Mesenchymal stem cell (in vitro differentiated cells and primary cell): ENCODE results near the gene NT5C2.
A peak's percentile ranks its signal among the peaks of the same experiment; 100 is the strongest.
"Not testable (repeated sequence)": the region's sequence is repeated elsewhere in the genome, so short reads cannot be mapped to it uniquely, and the experiment has no call there.

Experiments used
- DNase-seq: peaks from one replicate; pipeline ENCODE4 v3.0.0-alpha.2; 2013
- H2AFZ ChIP-seq: one replicate; pipeline ENCODE4 v1.6.1; 2013; ENCODE audit warnings: low read depth, mild to moderate bottlenecking, control low read depth, inconsistent platforms, low read length, moderate library complexity
- H2AK5ac ChIP-seq: 2 replicates; pipeline ENCODE4 v1.6.1; 2013; ENCODE audit warnings: low read length, moderate library complexity, mild to moderate bottlenecking, inconsistent platforms; ENCODE audit not compliant: severe bottlenecking
- H2BK120ac ChIP-seq: one replicate; pipeline ENCODE4 v1.6.1; 2013; ENCODE audit warnings: low read depth, mild to moderate bottlenecking, inconsistent platforms, low read length, moderate library complexity
- H2BK12ac ChIP-seq, 2 experiments: one replicate each; pipeline ENCODE4 v1.6.1; 2013; ENCODE audit warnings: inconsistent platforms in 2 of 2, low read length in 2 of 2, mild to moderate bottlenecking in 2 of 2, moderate library complexity in 2 of 2, control low read depth in 1 of 2
- H2BK15ac ChIP-seq: one replicate; pipeline ENCODE4 v1.6.1; 2013; ENCODE audit warnings: mild to moderate bottlenecking, low read depth, inconsistent platforms; ENCODE audit not compliant: poor library complexity, severe bottlenecking
- H2BK5ac ChIP-seq: 2 replicates; pipeline ENCODE4 v1.6.1; 2013; ENCODE audit warnings: low read depth, mild to moderate bottlenecking, low read length, control low read depth, inconsistent platforms; ENCODE audit not compliant: poor library complexity, severe bottlenecking
- H3K14ac ChIP-seq, 2 experiments: one replicate each; pipeline ENCODE4 v1.6.1; 2013; ENCODE audit warnings: inconsistent platforms in 2 of 2, low read length in 2 of 2, control low read depth in 1 of 2, mild to moderate bottlenecking in 1 of 2, moderate library complexity in 1 of 2
- H3K18ac ChIP-seq, 2 experiments: one replicate each; pipeline ENCODE4 v1.6.1; 2013; ENCODE audit warnings: inconsistent platforms in 2 of 2, low read length in 2 of 2, control low read depth in 1 of 2, low read depth in 1 of 2, mild to moderate bottlenecking in 1 of 2
- H3K23ac ChIP-seq, 2 experiments: one replicate each; pipeline ENCODE4 v1.6.1; 2013; ENCODE audit warnings: inconsistent platforms in 2 of 2, low read length in 2 of 2, mild to moderate bottlenecking in 2 of 2, moderate library complexity in 2 of 2, control low read depth in 1 of 2
- H3K27ac ChIP-seq: 2 replicates; pipeline ENCODE4 v1.5.1; 2013; ENCODE audit warnings: mild to moderate bottlenecking, moderate library complexity, low read length, control low read depth, inconsistent platforms; ENCODE audit not compliant: poor library complexity, severe bottlenecking
- H3K27me3 ChIP-seq, 2 experiments: 2 replicates each; pipeline versions ENCODE4 v1.6.1 to v1.7.0; 2013; ENCODE audit warnings: low read length in 2 of 2, mild to moderate bottlenecking in 2 of 2, moderate library complexity in 2 of 2, control low read depth in 1 of 2, inconsistent platforms in 1 of 2; ENCODE audit not compliant: control insufficient read depth in 1 of 2, insufficient read depth in 1 of 2
- H3K36me3 ChIP-seq, 2 experiments: 2 replicates each; pipeline versions ENCODE4 v1.6.1 to v1.7.0; 2013; ENCODE audit warnings: low read length in 2 of 2, control low read depth in 1 of 2, inconsistent platforms in 1 of 2, low read depth in 1 of 2, mild to moderate bottlenecking in 1 of 2; ENCODE audit not compliant: insufficient read depth in 2 of 2, control insufficient read depth in 1 of 2
- H3K4ac ChIP-seq, 2 experiments: one replicate each; pipeline ENCODE4 v1.6.1; 2013; ENCODE audit warnings: inconsistent platforms in 2 of 2, low read length in 2 of 2, mild to moderate bottlenecking in 2 of 2, moderate library complexity in 2 of 2, control low read depth in 1 of 2, low read depth in 1 of 2
- H3K4me1 ChIP-seq: 2 replicates; pipeline ENCODE4 v1.6.1; 2013; ENCODE audit warnings: low read depth, low read length, control low read depth; ENCODE audit not compliant: control insufficient read depth, insufficient read depth
- H3K4me2 ChIP-seq: 2 replicates; pipeline ENCODE4 v1.6.1; 2013; ENCODE audit warnings: low read length, mild to moderate bottlenecking, inconsistent platforms; ENCODE audit not compliant: poor library complexity, severe bottlenecking
- H3K4me3 ChIP-seq, 2 experiments: 2 replicates each; pipeline versions ENCODE4 v1.5.1 to v1.7.0; 2013; ENCODE audit warnings: low read length in 2 of 2, mild to moderate bottlenecking in 2 of 2, control low read depth in 1 of 2, low read depth in 1 of 2; ENCODE audit not compliant: insufficient read depth in 1 of 2
- H3K79me1 ChIP-seq: replicated peaks from 2 replicates; pipeline ENCODE4 v1.6.1; 2013; ENCODE audit warnings: mild to moderate bottlenecking, control low read depth, low read length, inconsistent platforms; ENCODE audit not compliant: poor library complexity, severe bottlenecking
- H3K9ac ChIP-seq: 2 replicates; pipeline ENCODE4 v1.7.0; 2013; ENCODE audit warnings: mild to moderate bottlenecking, low read length, moderate library complexity
- H3K9me3 ChIP-seq: 2 replicates; pipeline ENCODE4 v1.7.0; 2013; ENCODE audit warnings: mild to moderate bottlenecking, low read length; ENCODE audit not compliant: control insufficient read depth
- H4K8ac ChIP-seq: one replicate; pipeline ENCODE4 v1.6.1; 2013; ENCODE audit warnings: inconsistent platforms, mild to moderate bottlenecking, low read length, moderate library complexity
- H4K91ac ChIP-seq: one replicate; pipeline ENCODE4 v1.6.1; 2013; ENCODE audit warnings: mild to moderate bottlenecking, low read length, inconsistent platforms
- WGBS: methylation state at CpG from one replicate; pipeline ENCODE4 v1.1.7; 2013; ENCODE audit warnings: mixed read lengths; 5-methylcytosine and 5-hydroxymethylcytosine counted together

Gene NT5C2

GRCh38 chr10:103163766-103164403, 29.2 kb downstream of the NT5C2 start:
- H2BK120ac ChIP-seq, H3K27me3 ChIP-seq, H2AFZ ChIP-seq, H4K91ac ChIP-seq, DNase-seq, H4K8ac ChIP-seq, H2BK15ac ChIP-seq, H3K4ac ChIP-seq, H2BK12ac ChIP-seq, H3K27ac ChIP-seq, H3K4me3 ChIP-seq, H3K9ac ChIP-seq, H3K4me2 ChIP-seq, H2AK5ac ChIP-seq, H3K9me3 ChIP-seq, H3K18ac ChIP-seq, H2BK5ac ChIP-seq, H3K23ac ChIP-seq, H3K4me1 ChIP-seq, H3K14ac ChIP-seq: not testable (repeated sequence)
- WGBS, result 98% methylated on average over 9 of the region's 9 CpGs
- Histone ChIP-seq H3K79me1 (peaks cover 14% of the 10 kb centered on the region), H3K36me3 (peaks cover 19 to 80% of the 10 kb centered on the region in 2 experiments)

GRCh38 chr10:103157246-103157645, 35.8 kb downstream of the NT5C2 start:
- Histone ChIP-seq H3K4me1 (peaks cover 1% of the 10 kb centered on the region), H3K4me3 (no peak overlapping the region), H3K27me3 (no peaks in the 10 kb centered on the region), H3K27ac (no peak overlapping the region), H2BK5ac (no peak overlapping the region), H3K18ac (no peak overlapping the region), H4K91ac (no peak overlapping the region), H3K79me1 (peaks cover 9% of the 10 kb centered on the region), H3K36me3 (peaks cover 9 to 59% of the 10 kb centered on the region in 2 experiments), H3K14ac (no peak overlapping the region), H3K4ac (no peak overlapping the region), H2BK12ac (no peak overlapping the region), H4K8ac (no peak overlapping the region), H3K9me3 (no peaks in the 10 kb centered on the region), H2AFZ (no peak overlapping the region), H2BK120ac (no peak overlapping the region), H2BK15ac (no peak overlapping the region), H3K9ac (no peak overlapping the region), H3K23ac (no peak overlapping the region), H3K4me2 (no peak overlapping the region), H2AK5ac (no peak overlapping the region)
- no peak for DNase-seq
- WGBS, result no CpG with 5 or more reads among the region's 1 CpG

GRCh38 chr10:103155471-103156085, 37.5 kb downstream of the NT5C2 start:
- H2AK5ac ChIP-seq, result no peak overlapping the region
- no peaks in the 10 kb centered on the region for H3K9me3 ChIP-seq
- no peak overlapping the region for H3K4me2 ChIP-seq
- no peaks in the 10 kb centered on the region for H3K27me3 ChIP-seq
- H3K9ac ChIP-seq, result no peak overlapping the region
- H3K4me1 ChIP-seq, result peaks cover 1% of the 10 kb centered on the region
- no peak overlapping the region for H3K18ac ChIP-seq
- no peak overlapping the region for H2BK120ac ChIP-seq
- H3K79me1 ChIP-seq, result peaks cover 9% of the 10 kb centered on the region
- H3K36me3 ChIP-seq, result peaks cover 12 to 63% of the 10 kb centered on the region in 2 experiments
- H3K4me3 ChIP-seq, result no peak overlapping the region
- H3K14ac ChIP-seq, result no peak overlapping the region
- no peak overlapping the region for H4K91ac ChIP-seq
- no peak overlapping the region for H3K27ac ChIP-seq
- WGBS, result 85% methylated on average over 4 of the region's 4 CpGs
- no peak overlapping the region for H2BK5ac ChIP-seq
- no peak for DNase-seq
- no peak overlapping the region for H2AFZ ChIP-seq
- no peak overlapping the region for H3K4ac ChIP-seq
- H4K8ac ChIP-seq, result no peak overlapping the region
- no peak overlapping the region for H2BK15ac ChIP-seq
- H3K23ac ChIP-seq, result no peak overlapping the region
- no peak overlapping the region for H2BK12ac ChIP-seq

GRCh38 chr10:103154521-103155299, 38.4 kb downstream of the NT5C2 start:
- no peaks in the 10 kb centered on the region for H3K27me3 ChIP-seq
- H4K91ac ChIP-seq, result no peak overlapping the region
- H3K36me3 ChIP-seq, result peaks cover 12 to 58% of the 10 kb centered on the region in 2 experiments
- no peak overlapping the region for H2AFZ ChIP-seq
- H3K9me3 ChIP-seq, result no peaks in the 10 kb centered on the region
- DNase-seq, result peak; percentile 26
- H3K4me3 ChIP-seq, result peak overlapping the region in 1 of 2 experiments; percentile 10
- H2BK12ac ChIP-seq, result no peak overlapping the region
- H3K27ac ChIP-seq, result no peak overlapping the region
- H2BK5ac ChIP-seq, result no peak overlapping the region
- no peak overlapping the region for H3K18ac ChIP-seq
- no peak overlapping the region for H3K14ac ChIP-seq
- H3K79me1 ChIP-seq, result peaks cover 9% of the 10 kb centered on the region
- no peak overlapping the region for H2BK120ac ChIP-seq
- H3K4me2 ChIP-seq, result no peak overlapping the region
- no peak overlapping the region for H4K8ac ChIP-seq
- H2BK15ac ChIP-seq, result no peak overlapping the region
- no peak overlapping the region for H3K23ac ChIP-seq
- H2AK5ac ChIP-seq, result no peak overlapping the region
- H3K4ac ChIP-seq, result no peak overlapping the region
- 55% methylated on average over 3 of the region's 3 CpGs for WGBS
- H3K4me1 ChIP-seq, result peaks cover 1% of the 10 kb centered on the region
- H3K9ac ChIP-seq, result peak overlapping the region; percentile 84
